Breast epithelium (tissue), 3 donors: ENCODE measurements around the gene CACNA1F.

Experiments used
- CTCF ChIP-seq, 3 donors: fragments of 450-650 bp; IDR thresholded peaks; one replicate each; pipeline ENCODE4 v1.5.1; 2016 to 2017; ENCODE audit warnings: antibody characterized with exemption in 3 of 3, mild to moderate bottlenecking in 3 of 3, moderate library complexity in 3 of 3
- POLR2A ChIP-seq: fragments of 450-650 bp; IDR thresholded peaks from one replicate; pipeline ENCODE4 v1.6.1; 2016; ENCODE audit warnings: antibody characterized with exemption, mild to moderate bottlenecking, moderate library complexity
- POLR2AphosphoS5 ChIP-seq, 3 donors: sonication (generic); formaldehyde crosslinking; IDR thresholded peaks; one replicate each; pipeline ENCODE4 v1.6.1; 2017; ENCODE audit warnings: antibody characterized with exemption in 3 of 3

DNA sequence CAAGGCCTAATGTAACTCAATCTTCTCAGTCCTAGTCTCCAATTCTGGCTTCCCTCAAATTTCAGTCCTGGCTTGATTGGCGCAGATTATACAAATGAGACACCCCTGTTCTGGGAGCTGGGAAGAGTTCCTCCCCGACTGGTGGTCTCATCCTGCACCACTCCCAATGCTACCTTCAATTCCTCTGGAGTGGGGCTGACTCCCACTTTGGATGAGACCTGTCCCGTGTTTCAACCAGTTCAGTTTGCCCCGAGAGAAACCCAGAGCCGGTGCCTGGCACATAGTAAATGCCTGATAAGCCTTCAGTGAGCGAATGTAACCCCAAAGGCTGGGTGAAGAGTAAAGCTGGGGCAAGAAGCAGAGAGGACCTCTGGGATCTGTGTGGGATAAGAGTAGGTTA is 29.1 kb downstream of the CACNA1F start:
- TF ChIP-seq CTCF (IDR thresholded peaks at IDR 0.05), result no peak
- TF ChIP-seq POLR2A, result no peak
- TF ChIP-seq POLR2AphosphoS5 (IDR thresholded peaks at IDR 0.05), result no peak
